ENCODE data around the gene BTBD17.

DNA sequence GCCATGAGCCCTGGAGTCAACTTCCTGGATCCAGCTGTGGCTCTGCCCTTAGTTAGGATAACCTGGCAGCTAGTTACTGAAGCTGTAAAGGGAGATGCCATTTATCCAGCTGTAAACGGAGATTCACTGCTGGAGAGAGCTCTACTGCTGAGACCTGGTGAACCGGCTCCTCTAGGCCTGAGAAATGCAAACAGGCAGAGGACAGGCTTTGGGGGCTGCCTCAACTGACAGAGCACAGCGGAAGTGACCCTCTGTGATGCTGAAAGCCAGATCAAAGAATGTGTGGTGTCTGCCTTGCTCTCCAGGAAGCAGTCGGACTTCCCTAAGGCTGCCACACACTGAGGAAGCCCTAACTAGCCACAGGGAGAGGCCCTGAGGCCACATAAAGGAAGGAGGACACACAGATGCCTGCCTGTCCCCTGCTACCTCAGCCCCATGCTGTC, 48.4 kb upstream of the BTBD17 start:
- TF ChIP-seq EZH2phosphoT487 (IDR thresholded peaks at IDR 0.05; ENCODE audit: borderline replicate concordance), result no peak
- TF ChIP-seq, protein P1, sequence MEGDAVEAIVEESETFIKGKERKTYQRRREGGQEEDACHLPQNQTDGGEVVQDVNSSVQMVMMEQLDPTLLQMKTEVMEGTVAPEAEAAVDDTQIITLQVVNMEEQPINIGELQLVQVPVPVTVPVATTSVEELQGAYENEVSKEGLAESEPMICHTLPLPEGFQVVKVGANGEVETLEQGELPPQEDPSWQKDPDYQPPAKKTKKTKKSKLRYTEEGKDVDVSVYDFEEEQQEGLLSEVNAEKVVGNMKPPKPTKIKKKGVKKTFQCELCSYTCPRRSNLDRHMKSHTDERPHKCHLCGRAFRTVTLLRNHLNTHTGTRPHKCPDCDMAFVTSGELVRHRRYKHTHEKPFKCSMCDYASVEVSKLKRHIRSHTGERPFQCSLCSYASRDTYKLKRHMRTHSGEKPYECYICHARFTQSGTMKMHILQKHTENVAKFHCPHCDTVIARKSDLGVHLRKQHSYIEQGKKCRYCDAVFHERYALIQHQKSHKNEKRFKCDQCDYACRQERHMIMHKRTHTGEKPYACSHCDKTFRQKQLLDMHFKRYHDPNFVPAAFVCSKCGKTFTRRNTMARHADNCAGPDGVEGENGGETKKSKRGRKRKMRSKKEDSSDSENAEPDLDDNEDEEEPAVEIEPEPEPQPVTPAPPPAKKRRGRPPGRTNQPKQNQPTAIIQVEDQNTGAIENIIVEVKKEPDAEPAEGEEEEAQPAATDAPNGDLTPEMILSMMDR (conservative IDR thresholded peaks at IDR 0.05; ENCODE audit: low read length), result no peak

Measured in Loucy (cell line).